NCI-H2196 (cell line): ENCODE measurements around the gene TP73.

ENCODE experiments used
- DNase-seq: peaks from one replicate; lab custom pipeline; 2025; ENCODE audit not compliant: unreplicated experiment; lab: John Stamatoyannopoulos, UW

The TP73 gene

GRCh38 chr1:3671371-3672180 is 19.3 kb downstream of the TP73 start:
- DNase-seq = no peak

GRCh38 chr1:3672231-3672970 is 20.1 kb downstream of the TP73 start:
- no peak for DNase-seq

- no peak for DNase-seq
These were observed 20.6 kb downstream of the TP73 start for GRCh38 chr1:3672971-3673361.

GRCh38 chr1:3673381-3674099 is 21.2 kb downstream of the TP73 start:
- no peak for DNase-seq

GRCh38 chr1:3674100-3675094 is 22.1 kb downstream of the TP73 start:
- no peak for DNase-seq

DNA sequence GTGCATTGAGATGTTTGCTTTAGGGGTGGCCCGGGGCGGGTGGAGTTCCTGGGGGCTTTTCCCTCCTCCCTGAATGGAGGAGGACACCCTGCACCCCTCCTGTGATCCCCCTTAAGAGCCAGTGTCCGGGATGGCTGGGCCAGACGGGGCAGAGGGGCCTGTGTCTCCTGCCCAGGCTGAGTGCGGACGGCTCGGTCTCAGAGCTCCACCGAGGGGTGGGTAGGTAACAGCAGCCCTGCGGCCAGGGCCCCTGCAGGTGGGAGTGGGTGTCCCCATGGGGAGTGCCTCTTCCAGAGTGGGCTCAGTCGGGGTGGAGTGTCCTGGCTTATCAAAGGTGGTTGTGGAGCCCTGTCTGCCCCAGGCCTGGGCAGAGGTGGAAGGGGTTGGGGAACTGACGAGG is 23.1 kb downstream of the TP73 start:
- no peak for DNase-seq

DNA sequence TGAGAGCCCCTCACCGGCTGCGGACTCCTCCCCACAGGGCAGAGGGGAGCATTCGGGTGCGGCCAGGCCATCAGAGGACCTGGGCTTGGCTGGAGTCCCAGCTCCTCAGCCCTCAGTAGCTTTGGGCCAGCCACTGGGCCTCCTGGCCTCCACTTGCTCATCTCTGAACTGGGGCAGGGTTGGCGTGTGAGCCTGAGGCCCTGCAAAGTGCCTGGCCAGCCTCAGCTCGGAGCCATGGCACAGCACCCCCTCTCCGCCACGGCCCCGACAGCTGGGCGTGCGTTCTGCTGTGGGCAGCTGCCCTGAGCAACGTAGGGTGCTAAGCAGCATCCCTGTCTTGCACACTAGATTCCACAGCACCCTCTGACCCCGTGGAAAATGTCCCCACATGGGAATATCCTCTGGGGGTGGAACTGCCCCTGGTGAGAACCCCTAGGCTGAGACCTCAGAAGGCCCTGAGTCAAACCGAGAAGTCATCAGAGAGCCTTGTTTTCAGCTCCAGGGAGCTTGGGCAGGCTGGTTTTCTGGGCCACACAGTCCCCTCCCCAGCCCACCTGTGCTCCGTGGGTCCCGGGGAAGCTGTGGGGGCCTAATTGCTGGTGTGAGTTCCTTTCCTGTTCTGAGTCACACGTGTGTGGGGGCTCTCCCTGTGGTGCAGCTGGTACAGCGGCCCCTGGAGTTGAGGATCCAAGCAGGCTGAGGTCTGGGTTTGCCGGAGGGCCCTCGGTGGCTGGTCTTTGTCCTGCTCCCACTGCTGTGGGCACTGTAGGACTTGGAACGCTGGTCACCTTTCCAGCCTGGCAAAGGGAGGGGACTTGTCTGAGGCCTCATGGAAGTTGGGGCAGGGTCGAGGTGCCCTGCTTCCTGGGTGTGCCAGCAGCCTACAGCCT is 24.5 kb downstream of the TP73 start:
- no peak for DNase-seq

- no peak for DNase-seq
These were observed 25.2 kb downstream of the TP73 start for GRCh38 chr1:3677484-3677883.

DNA sequence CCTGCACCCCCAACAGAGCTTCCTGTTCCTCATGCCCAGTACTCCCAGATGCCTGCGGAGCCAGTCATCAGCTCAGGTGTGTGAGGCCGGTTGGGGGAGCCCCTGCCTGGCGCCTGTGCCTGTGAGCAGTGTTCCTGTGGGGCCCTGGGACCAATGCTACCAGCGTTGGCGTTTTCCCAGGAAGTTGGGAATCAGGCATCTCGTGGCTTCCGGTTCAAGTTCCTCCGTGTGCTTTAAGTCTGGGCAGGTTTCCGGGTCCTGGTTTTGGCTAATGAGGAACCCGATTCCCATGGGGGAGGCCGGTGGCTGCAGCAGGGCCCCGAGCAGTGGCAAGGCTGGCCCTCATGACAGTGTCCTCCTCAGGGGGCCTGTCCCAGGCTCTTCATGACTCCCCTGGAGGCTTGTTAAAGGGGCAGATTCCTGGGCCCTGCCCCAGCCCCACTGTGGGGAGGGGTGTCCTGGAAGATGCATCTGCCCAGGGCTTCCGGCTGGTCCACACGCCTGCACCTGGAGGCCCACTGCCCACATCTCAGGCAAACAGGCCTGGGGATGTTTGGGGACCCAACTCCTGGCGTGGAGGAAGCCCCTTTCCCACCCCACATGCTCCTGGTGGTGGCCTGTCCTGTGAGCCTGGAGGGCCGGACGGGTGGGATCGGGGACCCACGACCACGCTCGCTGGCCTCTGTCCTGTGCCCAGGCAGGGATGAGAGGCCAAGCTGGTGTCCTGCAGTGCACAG is 26.2 kb downstream of the TP73 start:
- no peak for DNase-seq

GRCh38 chr1:3679098-3679555 is 26.8 kb downstream of the TP73 start:
- DNase-seq = no peak

- no peak for DNase-seq
These were observed 27.6 kb downstream of the TP73 start for GRCh38 chr1:3679799-3680453.

DNA sequence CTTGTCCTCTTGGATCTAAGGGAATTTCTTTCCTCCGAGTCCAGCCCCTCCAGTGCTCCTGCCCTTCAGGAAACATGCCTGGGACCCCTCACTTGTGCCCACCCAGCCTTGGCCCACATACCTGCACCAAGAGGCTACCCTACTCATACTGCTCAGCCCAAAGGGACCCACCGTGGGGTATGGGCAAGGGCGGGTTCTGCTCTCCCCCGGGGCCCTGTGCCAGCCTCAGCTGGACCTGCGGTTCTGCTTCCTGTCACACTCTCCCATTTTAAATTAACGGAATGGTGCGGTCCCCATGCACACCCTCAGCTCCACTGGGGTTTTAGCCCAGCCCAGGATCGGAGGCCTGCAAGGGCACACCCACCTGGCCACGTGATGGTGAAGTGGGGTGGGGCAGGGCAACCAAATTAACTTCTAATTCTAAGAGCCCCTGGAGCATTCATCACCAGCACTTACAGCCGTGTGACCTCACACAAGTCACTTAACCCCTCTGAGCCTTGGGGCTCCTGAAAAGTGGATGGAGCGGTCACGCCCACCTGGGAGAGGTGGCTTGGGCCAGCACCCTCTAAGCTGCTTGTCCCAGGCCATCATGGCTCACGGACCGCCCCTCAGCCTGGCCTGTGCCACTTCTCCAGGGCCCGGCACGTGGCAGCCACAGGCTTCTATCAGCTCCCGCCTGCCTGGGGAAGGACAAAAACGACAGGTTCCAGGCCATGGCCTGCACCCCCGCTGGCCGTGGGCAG is 28.3 kb downstream of the TP73 start:
- peak; percentile 34 for DNase-seq

DNA sequence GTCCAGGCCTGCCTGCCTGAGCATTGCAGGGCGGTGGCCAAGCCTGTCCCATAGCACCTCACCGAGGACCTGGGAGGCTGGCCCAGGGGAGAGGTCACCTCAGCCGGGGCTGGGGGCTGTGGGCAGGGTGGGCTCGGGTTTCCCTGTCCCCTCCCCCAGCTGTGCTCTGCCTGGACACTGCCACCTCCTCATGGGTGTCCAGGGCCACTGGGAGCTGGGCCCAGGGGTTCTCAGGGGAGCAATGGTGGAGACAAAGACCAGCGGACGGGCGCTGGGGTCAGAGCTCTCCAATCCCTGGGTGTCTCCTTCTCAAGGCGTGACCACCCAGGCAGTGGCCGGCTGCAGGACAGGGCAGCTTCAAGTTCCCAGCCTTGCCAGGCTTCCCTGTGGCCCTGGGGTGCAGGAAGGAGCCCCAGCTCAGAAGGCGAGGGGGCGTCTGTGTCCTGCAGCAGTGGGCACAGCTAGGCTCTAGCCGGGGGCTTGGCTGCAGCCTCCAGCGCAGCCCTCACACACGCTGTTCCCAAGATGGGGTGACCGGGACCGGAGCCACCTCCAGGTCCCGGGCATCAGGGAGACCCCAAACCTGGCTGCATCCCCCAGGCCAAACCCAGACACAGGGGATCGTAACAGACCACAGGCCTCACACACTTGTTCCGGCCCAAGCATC is 29.0 kb downstream of the TP73 start:
- DNase-seq = no peak

- no peak for DNase-seq
These were observed 29.8 kb downstream of the TP73 start for GRCh38 chr1:3681898-3682806.

DNA sequence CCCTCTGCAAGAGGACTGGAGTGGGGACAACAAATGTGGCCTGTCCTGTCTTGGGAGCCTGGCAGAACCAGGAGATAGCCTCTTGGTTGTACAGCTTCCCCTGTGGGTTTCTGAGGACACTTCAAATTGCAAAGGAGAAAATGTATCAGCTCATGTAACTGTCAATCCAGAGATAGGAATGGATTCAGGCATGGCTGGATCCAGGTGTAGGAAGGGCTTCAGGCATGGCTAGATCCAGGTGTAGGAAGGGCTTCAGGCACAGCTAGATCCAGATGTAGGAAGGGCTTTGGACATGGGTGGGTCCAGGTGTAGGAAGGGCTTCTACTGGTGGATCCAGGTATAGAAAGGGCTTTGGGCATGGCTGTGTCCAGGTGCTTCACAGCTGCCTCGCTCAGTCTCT is 30.9 kb downstream of the TP73 start:
- DNase-seq = no peak

GRCh38 chr1:3683992-3684391 is 31.7 kb downstream of the TP73 start:
- no peak for DNase-seq
